GM12878 (cell line): Measurements from ENCODE around the gene SH3GL2. TPM values are rescaled to one million over a fixed set of nuclear protein-coding genes. Genes with fewer than 3 reads are reported as not detected.

ENCODE experiments used
- ATAC-seq: fragments of 200-7000 bp; cut with Tn5 transposase; 3 replicates; pipeline ENCODE4 v1.9.1; 2020; ENCODE audit warnings: mild to moderate bottlenecking, moderate library complexity
- BruUV-seq: library from RNA; stranded (reverse); fragments of 400-500 nt; replicated peaks from 2 replicates; lab custom pipeline; 2021; lab: Mats Ljungman, UMichigan
- CTCF ChIA-PET: fragments of 300-600 bp; sonication (Branson Sonifier 250); formaldehyde crosslinking; extraction: SDS; loops from one replicate; lab custom pipeline; 2021; ENCODE audit warnings: inconsistent platforms; lab: Yijun Ruan, JAX
- POLR2A ChIA-PET: fragments of 350-600 bp; formaldehyde crosslinking; extraction: SDS; loops from one replicate; lab custom pipeline; 2021; ENCODE audit warnings: inconsistent platforms; lab: Charles Lee
- RAD21 ChIA-PET: fragments of 300-600 bp; sonication (Branson Sonifier 250); formaldehyde crosslinking; loops from one replicate; lab custom pipeline; 2023; ENCODE audit warnings: antibody characterized with exemption; ENCODE audit not compliant: unreplicated experiment; lab: Charles Lee
- SMC1A ChIA-PET: fragments of 300-600 bp; sonication (Branson Sonifier 250); formaldehyde crosslinking; loops from one replicate; lab custom pipeline; 2023; ENCODE audit not compliant: unreplicated experiment, uncharacterized antibody; lab: Charles Lee
- DNase-seq: peaks from one replicate; pipeline ENCODE4 v3.0.0-alpha.2; 2011; ENCODE audit warnings: low read depth, low spot score
- FAIRE-seq: peaks from 3 replicates; lab custom pipeline; 2011; peaks lifted over from hg19 to GRCh38; lab: Jason Lieb, UNC
- H2AFZ ChIP-seq: 2 replicates; pipeline ENCODE4 v1.6.0; 2011; ENCODE audit warnings: low read depth, low read length, control low read depth; ENCODE audit not compliant: control insufficient read depth
- H3K27ac ChIP-seq: 2 replicates; pipeline ENCODE4 v1.5.1; 2011; ENCODE audit warnings: control low read depth; ENCODE audit not compliant: control insufficient read depth, insufficient read depth
- H3K27me3 ChIP-seq, 2 experiments: replicated peaks in 1 of 2; 2 replicates each; pipeline versions ENCODE4 v1.6.0 to v1.6.1; 2011; ENCODE audit warnings: low read length in 1 of 2; ENCODE audit not compliant: control insufficient read depth in 2 of 2, insufficient read depth in 2 of 2
- H3K36me3 ChIP-seq, 2 experiments: 2 replicates each; pipeline ENCODE4 v1.5.1; 2011; ENCODE audit warnings: low read length in 1 of 2; ENCODE audit not compliant: control insufficient read depth in 2 of 2, insufficient read depth in 2 of 2
- H3K4me1 ChIP-seq: 2 replicates; pipeline ENCODE4 v1.6.1; 2011; ENCODE audit warnings: mild to moderate bottlenecking, low read length, moderate library complexity, mixed read lengths; ENCODE audit not compliant: control insufficient read depth, insufficient read depth
- H3K4me2 ChIP-seq: 2 replicates; pipeline ENCODE4 v1.6.0; 2011; ENCODE audit warnings: control low read depth; ENCODE audit not compliant: control insufficient read depth, insufficient read depth
- H3K4me3 ChIP-seq: fragments of 200-600 bp; sonication (generic); 2 replicates; pipeline ENCODE4 v1.5.1; 2016
- H3K79me2 ChIP-seq: 2 replicates; pipeline ENCODE4 v1.6.0; 2011; ENCODE audit warnings: low read length; ENCODE audit not compliant: control insufficient read depth, insufficient read depth
- H3K9ac ChIP-seq: 2 replicates; pipeline ENCODE4 v1.8.0; 2011; ENCODE audit warnings: low read length, control low read depth, mixed read lengths; ENCODE audit not compliant: control insufficient read depth, insufficient read depth
- H3K9me3 ChIP-seq: replicated peaks from 3 replicates; pipeline ENCODE4 v1.5.1; 2011; ENCODE audit warnings: mild to moderate bottlenecking, low read length; ENCODE audit not compliant: control insufficient read depth, insufficient read depth
- H4K20me1 ChIP-seq: 2 replicates; pipeline ENCODE4 v1.6.0; 2011; ENCODE audit not compliant: control insufficient read depth, insufficient read depth
- HDGF ChIP-seq: fragments of 450-650 bp; IDR thresholded peaks from 2 replicates; pipeline ENCODE4 v1.6.1; 2016; ENCODE audit warnings: antibody characterized with exemption
- MYB ChIP-seq: fragments of 150-350 bp; IDR thresholded peaks from 2 replicates; pipeline ENCODE4 v1.6.1; 2014; ENCODE audit warnings: mild to moderate bottlenecking, low read depth, low read length, borderline replicate concordance
- POLR2A ChIP-seq: IDR thresholded peaks from 2 replicates; pipeline ENCODE4 v1.6.1; 2011; ENCODE audit warnings: low read depth, mild to moderate bottlenecking, low read length
- SIX5 ChIP-seq: IDR thresholded peaks from 2 replicates; pipeline ENCODE4 v1.6.1; 2011; ENCODE audit warnings: mild to moderate bottlenecking, low read depth, low read length, moderate library complexity; ENCODE audit not compliant: severe bottlenecking
- SP1 ChIP-seq: IDR thresholded peaks from one replicate; pipeline ENCODE4 v1.6.1; 2011; ENCODE audit warnings: low read depth, low read length
- WGBS: methylation state at CpG from one replicate; pipeline ENCODE4 v1.1.6; 2016; ENCODE audit warnings: low lambda C conversion rate; ENCODE audit not compliant: insufficient replicate concordance, insufficient coverage; ENCODE audit errors: missing lambda C conversion rate; 5-methylcytosine and 5-hydroxymethylcytosine counted together
- in situ Hi-C: fragments of 300-500 bp; cut with MboI; formaldehyde crosslinking; loops from 9 replicates; pipeline ENCODE4 v1.14.3; 2018; ENCODE audit warnings: mixed read lengths
- intact Hi-C: fragments of 100-400 bp; cut with micrococcal nuclease; formaldehyde crosslinking; loops from one replicate; pipeline ENCODE4 v1.14.2; 2022; ENCODE audit not compliant: unreplicated experiment
- polyA plus RNA-seq, 11 experiments: library from polyadenylated mRNA; depleted of rRNA in 4 of 11; unstranded in 6 of 11; stranded (reverse) in 5 of 11; fragments of >200 nt; fragmentation: Nextera tagmentation in 4 of 11; fragmentation: Illumina TruSeq in 1 of 11; extraction: Ambion mirVana in 4 of 11; extraction: Trizol in 1 of 11; gene quantifications; 1 replicate in 1 of 11; 2 replicates in 10 of 11; pipeline versions ENCODE4 v1.2.1 to v1.2.3, GENCODE V29; 2011 to 2016; ENCODE audit warnings: inconsistent platforms in 2 of 11, missing spikeins in 2 of 11, low read depth in 1 of 11
- total RNA-seq, 4 experiments: library from RNA; depleted of rRNA in 3 of 4; stranded (reverse); fragments of >200 nt in 3 of 4; fragmentation: Illumina TruSeq in 1 of 4; extraction: Trizol in 1 of 4; gene quantifications; 2 replicates each; pipeline versions ENCODE4 v1.2.1 to v1.2.3, GENCODE V29; 2013 to 2021
- TF ChIP-seq, protein P1 (sequence below): fragments of 450-650 bp; IDR thresholded peaks from 2 replicates; pipeline ENCODE4 v1.6.1; 2018; ENCODE audit warnings: borderline replicate concordance, mild to moderate bottlenecking; ENCODE audit not compliant: partially characterized antibody
- TF ChIP-seq, protein P2 (sequence below): fragments of 450-650 bp; IDR thresholded peaks from 2 replicates; pipeline ENCODE4 v1.6.1; 2016; ENCODE audit warnings: mild to moderate bottlenecking

SH3GL2 gene
- total and polyA plus RNA-seq, 10 of the 15 experiments (the other 5 are each of a cell fraction or from before 2014, with no cell fraction given), result not detected

DNA sequence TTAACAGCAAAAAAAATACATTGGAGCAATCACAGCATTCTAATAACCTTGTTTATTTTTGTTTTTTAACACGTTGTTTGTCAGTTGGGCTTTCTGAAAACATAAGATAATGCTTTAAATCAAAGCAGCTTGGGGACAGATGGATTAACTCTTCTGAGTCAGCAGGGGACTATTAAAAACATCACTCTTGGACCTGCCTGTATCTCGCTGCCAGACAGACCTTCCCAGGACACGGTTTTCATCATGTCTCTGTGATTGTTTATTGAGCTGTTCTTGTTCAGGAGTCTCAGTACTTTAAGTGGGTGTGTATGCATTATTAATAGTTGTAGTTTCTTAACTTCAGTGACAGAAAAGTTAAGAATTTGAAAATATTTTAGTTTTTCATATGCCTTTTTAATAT is 173.2 kb downstream of the SH3GL2 start:
- RAD21 ChIA-PET, result no interaction called here
- no peak for TF ChIP-seq SP1
- TF ChIP-seq, protein P1, sequence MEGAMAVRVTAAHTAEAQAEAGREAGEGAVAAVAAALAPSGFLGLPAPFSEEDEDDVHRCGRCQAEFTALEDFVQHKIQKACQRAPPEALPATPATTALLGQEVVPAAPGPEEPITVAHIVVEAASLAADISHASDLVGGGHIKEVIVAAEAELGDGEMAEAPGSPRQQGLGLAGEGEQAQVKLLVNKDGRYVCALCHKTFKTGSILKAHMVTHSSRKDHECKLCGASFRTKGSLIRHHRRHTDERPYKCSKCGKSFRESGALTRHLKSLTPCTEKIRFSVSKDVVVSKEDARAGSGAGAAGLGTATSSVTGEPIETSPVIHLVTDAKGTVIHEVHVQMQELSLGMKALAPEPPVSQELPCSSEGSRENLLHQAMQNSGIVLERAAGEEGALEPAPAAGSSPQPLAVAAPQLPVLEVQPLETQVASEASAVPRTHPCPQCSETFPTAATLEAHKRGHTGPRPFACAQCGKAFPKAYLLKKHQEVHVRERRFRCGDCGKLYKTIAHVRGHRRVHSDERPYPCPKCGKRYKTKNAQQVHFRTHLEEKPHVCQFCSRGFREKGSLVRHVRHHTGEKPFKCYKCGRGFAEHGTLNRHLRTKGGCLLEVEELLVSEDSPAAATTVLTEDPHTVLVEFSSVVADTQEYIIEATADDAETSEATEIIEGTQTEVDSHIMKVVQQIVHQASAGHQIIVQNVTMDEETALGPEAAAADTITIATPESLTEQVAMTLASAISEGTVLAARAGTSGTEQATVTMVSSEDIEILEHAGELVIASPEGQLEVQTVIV, result no peak
- TF ChIP-seq POLR2A, result no peak
- TF ChIP-seq SIX5, result no peak
- TF ChIP-seq MYB, result no peak
- TF ChIP-seq, protein P2, sequence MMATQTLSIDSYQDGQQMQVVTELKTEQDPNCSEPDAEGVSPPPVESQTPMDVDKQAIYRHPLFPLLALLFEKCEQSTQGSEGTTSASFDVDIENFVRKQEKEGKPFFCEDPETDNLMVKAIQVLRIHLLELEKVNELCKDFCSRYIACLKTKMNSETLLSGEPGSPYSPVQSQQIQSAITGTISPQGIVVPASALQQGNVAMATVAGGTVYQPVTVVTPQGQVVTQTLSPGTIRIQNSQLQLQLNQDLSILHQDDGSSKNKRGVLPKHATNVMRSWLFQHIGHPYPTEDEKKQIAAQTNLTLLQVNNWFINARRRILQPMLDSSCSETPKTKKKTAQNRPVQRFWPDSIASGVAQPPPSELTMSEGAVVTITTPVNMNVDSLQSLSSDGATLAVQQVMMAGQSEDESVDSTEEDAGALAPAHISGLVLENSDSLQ, result no peak
- TF ChIP-seq HDGF, result no peak
- TF ChIP-seq, all 136 proteins: peak for 0
- Histone ChIP-seq H3K27ac (no peak overlapping the region), H3K9me3 (no peaks in the 10 kb centered on the region), H3K9ac (no peak overlapping the region), H3K4me1 (no peaks in the 10 kb centered on the region), H3K79me2 (no peaks in the 10 kb centered on the region), H4K20me1 (no peaks in the 10 kb centered on the region), H2AFZ (no peak overlapping the region), H3K36me3 (no peaks in the 10 kb centered on the region), H3K4me3 (no peak overlapping the region), H3K4me2 (no peak overlapping the region), H3K27me3 (no peaks in the 10 kb centered on the region)
- intact Hi-C loops (no loop called here), in situ Hi-C loops (no loop called here)
- ChIA-PET CTCF (no interaction called here), SMC1A (interaction anchor here (0.9 kb wide), 1 partner anchor 991 kb away, joined by 3 read pairs; no protein-coding TSS in a partner anchor), POLR2A (no interaction called here)
- no TSS peak for BruUV-seq
- no peak for DNase-seq
- ATAC-seq, result no peak
- WGBS, result 17% methylated on average over 3 of the region's 3 CpGs
- no peak for FAIRE-seq
